K562 (cell line): ENCODE data around the gene PLA2G2C. TPM values are rescaled to one million over a fixed set of nuclear protein-coding genes. Genes with fewer than 3 reads are reported as not detected.

Source experiments
- ATAC-seq: fragments of 200-7000 bp; cut with Tn5 transposase; 3 replicates; pipeline ENCODE4 v1.9.1; 2020; ENCODE audit warnings: moderate library complexity
- BruUV-seq: library from RNA; stranded (reverse); fragments of 400-500 nt; replicated peaks from 2 replicates; lab custom pipeline; 2021; lab: Mats Ljungman, UMichigan
- CTCF ChIA-PET: fragments of 300-600 bp; formaldehyde crosslinking; extraction: SDS; loops from one replicate; lab custom pipeline; 2021; ENCODE audit warnings: low intra/inter-chr PET ratio; lab: Yijun Ruan, JAX
- POLR2A ChIA-PET: fragments of 300-600, 350-650 bp; sonication (Branson Sonifier 250); formaldehyde crosslinking; extraction: SDS; loops from one replicate; lab custom pipeline; 2021; ENCODE audit warnings: antibody characterized with exemption, inconsistent platforms; lab: Yijun Ruan, JAX
- DNase-seq, 4 experiments: peaks; one replicate each; pipeline versions ENCODE4 v3.0.0 to v3.0.0-alpha.2; 2011 to 2018; ENCODE audit warnings: low spot score in 3 of 4, mixed read lengths in 3 of 4; ENCODE audit errors: extremely low read depth in 1 of 4
- FAIRE-seq: peaks from 2 replicates; lab custom pipeline; 2011; peaks lifted over from hg19 to GRCh38; lab: Jason Lieb, UNC
- H2AFZ ChIP-seq: 2 replicates; pipeline ENCODE4 v1.6.0; 2011; ENCODE audit warnings: low read depth, low read length, control low read depth, inconsistent platforms
- H3K27ac ChIP-seq: fragments of 200-600 bp; 3 replicates; pipeline ENCODE4 v1.8.0; 2011; ENCODE audit warnings: low read depth, mild to moderate bottlenecking, control low read depth, inconsistent platforms, low read length, moderate library complexity, mixed read lengths; ENCODE audit errors: extremely low read depth
- H3K27me3 ChIP-seq, 2 experiments: fragments of 300-600 bp in 1 of 2; 2 replicates in 1 of 2; 3 replicates in 1 of 2; pipeline versions ENCODE4 v1.6.0 to v1.8.0; 2011; ENCODE audit warnings: inconsistent platforms in 2 of 2, low read length in 2 of 2, mild to moderate bottlenecking in 1 of 2, mixed read lengths in 1 of 2, moderate library complexity in 1 of 2; ENCODE audit not compliant: control insufficient read depth in 2 of 2, insufficient read depth in 2 of 2
- H3K36me3 ChIP-seq: fragments of 300-600 bp; 3 replicates; pipeline ENCODE4 v1.8.0; 2011; ENCODE audit warnings: mild to moderate bottlenecking, low read length, inconsistent platforms; ENCODE audit not compliant: control insufficient read depth, insufficient read depth
- H3K4me1 ChIP-seq, 2 experiments: fragments of 200-600 bp in 1 of 2; replicated peaks in 1 of 2; 2 replicates in 1 of 2; 3 replicates in 1 of 2; pipeline versions ENCODE4 v1.5.1 to v1.8.0; 2011; ENCODE audit warnings: inconsistent platforms in 2 of 2, low read length in 2 of 2, mild to moderate bottlenecking in 1 of 2, mixed read lengths in 1 of 2, moderate library complexity in 1 of 2; ENCODE audit not compliant: control insufficient read depth in 2 of 2, insufficient read depth in 2 of 2
- H3K4me2 ChIP-seq: 2 replicates; pipeline ENCODE4 v1.6.1; 2011; ENCODE audit warnings: low read length, control low read depth, inconsistent platforms, mixed read lengths; ENCODE audit not compliant: insufficient read depth
- H3K4me3 ChIP-seq: fragments of 200-600 bp; sonication (generic), shearing (Covaris generic); 2 replicates; pipeline ENCODE4 v1.5.1; 2016; ENCODE audit warnings: control low read depth, inconsistent platforms
- H3K79me2 ChIP-seq: fragments of 200-600 bp; 3 replicates; pipeline ENCODE4 v1.8.0; 2011; ENCODE audit warnings: low read length, inconsistent platforms; ENCODE audit not compliant: control insufficient read depth, insufficient read depth
- H3K9ac ChIP-seq, 2 experiments: 2 replicates each; pipeline versions ENCODE4 v1.6.0 to v1.6.1; 2011; ENCODE audit warnings: low read depth in 2 of 2, low read length in 2 of 2, control low read depth in 1 of 2, inconsistent platforms in 1 of 2, mild to moderate bottlenecking in 1 of 2, mixed read lengths in 1 of 2; ENCODE audit not compliant: insufficient read depth in 1 of 2
- H3K9me1 ChIP-seq: one replicate; pipeline ENCODE4 v1.6.0; 2011; ENCODE audit warnings: inconsistent platforms, mild to moderate bottlenecking, low read length, moderate library complexity; ENCODE audit not compliant: control insufficient read depth, insufficient read depth
- H3K9me3 ChIP-seq: replicated peaks from 2 replicates; pipeline ENCODE4 v1.5.1; 2011; ENCODE audit warnings: low read depth, low read length, inconsistent platforms; ENCODE audit not compliant: control insufficient read depth, insufficient read depth
- H4K20me1 ChIP-seq: replicated peaks from 2 replicates; pipeline ENCODE4 v1.6.1; 2011; ENCODE audit warnings: low read length, inconsistent platforms, mixed read lengths; ENCODE audit not compliant: control insufficient read depth, insufficient read depth
- FOSL1 ChIP-seq: fragments of 200-800 bp; sonication (Bioruptor generic); conservative IDR thresholded peaks from 2 replicates; pipeline ENCODE4 v1.6.1; 2016; ENCODE audit warnings: missing genetic modification characterization, missing compliant biosample characterization
- GATAD2A ChIP-seq: fragments of 450-650 bp; IDR thresholded peaks from 2 replicates; pipeline ENCODE4 v1.6.1; 2017
- RBBP5 ChIP-seq: fragments of 200-600 bp; sonication (generic); IDR thresholded peaks from 2 replicates; pipeline ENCODE4 v1.6.1; 2012; ENCODE audit warnings: borderline replicate concordance, mild to moderate bottlenecking, low read length, control low read depth, inconsistent platforms; ENCODE audit not compliant: insufficient read depth, poor library complexity, severe bottlenecking
- ZNF146 ChIP-seq: IDR thresholded peaks from one replicate; pipeline ENCODE4 v1.6.1; 2018; ENCODE audit warnings: missing compliant biosample characterization; ENCODE audit not compliant: unreplicated experiment
- WGBS: fragments of 100-300 bp; shearing (Covaris generic); methylation state at CpG from one replicate; pipeline ENCODE4 v1.1.6; 2016; ENCODE audit warnings: low coverage, mixed read lengths; ENCODE audit not compliant: insufficient coverage; ENCODE audit errors: missing lambda C conversion rate; 5-methylcytosine and 5-hydroxymethylcytosine counted together
- in situ Hi-C: fragments of 300-500 bp; cut with MboI; formaldehyde crosslinking; loops from 4 replicates; pipeline ENCODE4 v1.15.0; 2018; ENCODE audit warnings: inconsistent platforms, mixed read lengths
- intact Hi-C: fragments of 100-400 bp; cut with micrococcal nuclease; formaldehyde crosslinking; loops from 2 replicates; pipeline ENCODE4 v1.14.2; 2022
- polyA plus RNA-seq, 8 experiments: library from polyadenylated mRNA; depleted of rRNA in 4 of 8; stranded (reverse) in 5 of 8; unstranded in 3 of 8; fragments of >200 nt; fragmentation: Nextera tagmentation in 2 of 8; fragmentation: Illumina TruSeq in 1 of 8; extraction: Ambion mirVana in 2 of 8; extraction: Trizol in 1 of 8; gene quantifications; 2 replicates each; pipeline versions ENCODE4 v1.2.1 to v1.2.3, GENCODE V29; 2011 to 2014; ENCODE audit warnings: inconsistent platforms in 1 of 8, missing spikeins in 1 of 8
- total RNA-seq, 7 experiments: library from RNA; depleted of rRNA in 6 of 7; stranded (reverse); fragments of >200 nt in 6 of 7; fragmentation: Illumina TruSeq in 2 of 7; extraction: Trizol in 2 of 7; gene quantifications; 2 replicates each; pipeline versions ENCODE4 v1.2.1 to v1.2.3, GENCODE V29; 2011 to 2021; ENCODE audit warnings: low replicate concordance in 1 of 7
- TF ChIP-seq, protein P1 (sequence below): fragments of 450-650 bp; formaldehyde crosslinking; IDR thresholded peaks from 2 replicates; pipeline ENCODE4 v1.4.0; 2022; ENCODE audit warnings: missing genetic modification characterization

PLA2G2C gene
- total and polyA plus RNA-seq, 9 of the 15 experiments (the other 6 are each of a cell fraction or from before 2014, with no cell fraction given) = 0.14 to 0.49 (median 0.21) TPM

DNA sequence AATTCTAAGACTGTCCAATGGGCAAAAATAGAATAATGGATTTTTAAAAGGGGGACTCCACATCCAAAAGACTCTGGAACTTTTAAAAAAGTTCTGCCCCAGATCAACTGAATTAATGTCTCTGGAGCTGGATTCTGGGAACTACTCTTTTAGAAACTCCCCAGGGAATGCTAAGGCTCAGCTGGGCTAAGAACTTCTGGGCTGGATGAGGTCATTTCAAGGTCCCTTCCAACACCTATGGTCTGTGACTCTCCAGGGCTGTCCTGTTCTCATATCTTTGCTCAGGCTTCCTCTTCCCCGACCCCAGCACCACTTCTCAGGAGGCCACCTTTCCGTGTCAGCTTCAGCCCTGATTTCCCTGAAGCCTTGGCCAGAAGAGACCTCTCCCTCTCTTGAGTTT, 13.5 kb upstream of the PLA2G2C start (continued):
- TF ChIP-seq, protein P1, sequence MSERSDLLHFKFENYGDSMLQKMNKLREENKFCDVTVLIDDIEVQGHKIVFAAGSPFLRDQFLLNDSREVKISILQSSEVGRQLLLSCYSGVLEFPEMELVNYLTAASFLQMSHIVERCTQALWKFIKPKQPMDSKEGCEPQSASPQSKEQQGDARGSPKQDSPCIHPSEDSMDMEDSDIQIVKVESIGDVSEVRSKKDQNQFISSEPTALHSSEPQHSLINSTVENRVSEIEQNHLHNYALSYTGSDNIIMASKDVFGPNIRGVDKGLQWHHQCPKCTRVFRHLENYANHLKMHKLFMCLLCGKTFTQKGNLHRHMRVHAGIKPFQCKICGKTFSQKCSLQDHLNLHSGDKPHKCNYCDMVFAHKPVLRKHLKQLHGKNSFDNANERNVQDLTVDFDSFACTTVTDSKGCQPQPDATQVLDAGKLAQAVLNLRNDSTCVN = no peak

DNA sequence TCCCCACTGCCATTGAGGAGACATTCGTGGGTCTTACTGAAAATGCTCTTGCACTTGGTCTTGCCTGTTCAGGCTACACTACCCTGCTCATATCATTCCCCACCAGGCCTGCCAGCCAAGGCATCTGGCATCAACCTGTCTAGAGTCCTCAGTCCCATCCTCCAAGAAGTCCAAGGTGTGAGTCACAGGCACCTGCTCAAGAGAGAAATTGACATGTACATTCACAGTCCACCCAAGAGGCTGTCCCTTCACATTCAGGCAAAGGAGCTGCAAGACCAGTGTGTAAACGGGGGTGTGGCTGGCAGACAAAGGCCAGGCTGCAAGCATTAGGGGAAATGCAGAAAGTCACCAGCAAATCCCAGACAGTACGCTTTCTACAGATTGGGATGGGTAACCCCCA, 13.1 kb upstream of the PLA2G2C start:
- intact Hi-C loops (loop anchor here (5.0 kb wide), 1 partner anchor 37 kb away; no protein-coding TSS in a partner anchor), in situ Hi-C loops (no loop called here)
- 0 out of 2 replicates have a peak overlapping the region, but pooled peaks have one; percentile 9 for H2AFZ ChIP-seq
- peak overlapping the region; percentile 74 for H3K4me2 ChIP-seq
- ChIA-PET POLR2A (interaction anchor here (0.8 to 2.1 kb wide), 4 partner anchors 11 to 291 kb away, joined by 3 to 8 read pairs (median 4); no protein-coding TSS in a partner anchor), CTCF (no interaction called here)
- DNase-seq = peak in 2 of 4 experiments; percentile 23 to 48
- 18% methylated on average over 3 of the region's 3 CpGs for WGBS
- peak; percentile 14 for ATAC-seq
- H3K9ac ChIP-seq = peak overlapping the region in 1 of 2 experiments; percentile 4; a peak in 1 of 4 replicates
- H3K4me1 ChIP-seq = peaks cover 19 to 37% of the 10 kb centered on the region in 2 experiments
- no peaks in the 10 kb centered on the region for H3K36me3 ChIP-seq
- peak; percentile 40 for FAIRE-seq
- no peaks in the 10 kb centered on the region for H3K27me3 ChIP-seq
- BruUV-seq = no TSS peak
- no peak overlapping the region for H3K4me3 ChIP-seq
- H3K27ac ChIP-seq = peak overlapping the region; percentile 16; the same call in 2 of the 3 replicates
- H3K79me2 ChIP-seq = no peaks in the 10 kb centered on the region
- H3K9me1 ChIP-seq = no peaks in the 10 kb centered on the region
- H3K9me3 ChIP-seq = no peaks in the 10 kb centered on the region
- no peaks in the 10 kb centered on the region for H4K20me1 ChIP-seq
- TF ChIP-seq GATAD2A (peak; percentile 49; the same call in 1 of the 2 replicates), FOSL1 (0 out of 2 replicates have a peak, but pooled peaks have one; percentile 30), ZNF146 (CRISPR knock-in tag) (no peak), RBBP5 (peak; percentile 4)
- TF ChIP-seq, all 486 proteins: peak for 3
